K562 (cell line): ENCODE results near the gene MPC2. TPM values are rescaled to one million over a fixed set of nuclear protein-coding genes. Genes with fewer than 3 reads are reported as not detected.

ENCODE experiments used
- EWSR1 ChIP-seq: fragments of 450-650 bp; IDR thresholded peaks from 2 replicates; pipeline ENCODE4 v1.6.1; 2018; ENCODE audit warnings: borderline replicate concordance, mild to moderate bottlenecking, low read depth, moderate library complexity; ENCODE audit not compliant: partially characterized antibody
- HOMEZ ChIP-seq: fragments of 250-450 bp; sonication (Bioruptor Pico); IDR thresholded peaks from 2 replicates; pipeline ENCODE4 v1.4.0; 2020; ENCODE audit warnings: mild to moderate bottlenecking, moderate library complexity
- KDM4B ChIP-seq, 2 experiments: fragments of 450-650 bp in 1 of 2; sonication (generic) in 1 of 2; IDR thresholded peaks; 2 replicates each; pipeline ENCODE4 v1.6.1; 2016 to 2017; ENCODE audit warnings: borderline replicate concordance in 2 of 2, antibody characterized with exemption in 1 of 2, low read depth in 1 of 2, mild to moderate bottlenecking in 1 of 2
- MBD2 ChIP-seq: sonication (generic); IDR thresholded peaks from 2 replicates; pipeline ENCODE4 v1.6.1; 2016; ENCODE audit warnings: low read depth, borderline replicate concordance
- MLLT1 ChIP-seq, 2 experiments: fragments of 450-650 bp; IDR thresholded peaks; 2 replicates each; pipeline ENCODE4 v1.6.1; 2016
- SAP30 ChIP-seq: fragments of 200-600 bp; sonication (generic); IDR thresholded peaks from 2 replicates; pipeline ENCODE4 v1.6.1; 2012; ENCODE audit warnings: borderline replicate concordance, low read depth, mild to moderate bottlenecking, moderate library complexity, low read length, control low read depth, inconsistent platforms; ENCODE audit not compliant: insufficient read depth, poor library complexity, severe bottlenecking
- SRF ChIP-seq, 2 experiments: fragments of 250-450, 450-650 bp in 1 of 2; sonication (Bioruptor Pico) in 1 of 2; sonication (generic) in 1 of 2; formaldehyde crosslinking; IDR thresholded peaks; 2 replicates each; pipeline versions ENCODE4 v1.5.0 to v1.5.1; 2020 to 2022; ENCODE audit warnings: mild to moderate bottlenecking in 1 of 2, missing genetic modification reagents in 1 of 2
- STAT6 ChIP-seq: sonication (generic); formaldehyde crosslinking; IDR thresholded peaks from 2 replicates; pipeline ENCODE4 v1.8.1; 2023; ENCODE audit warnings: mild to moderate bottlenecking, missing genetic modification reagents
- ZNF407 ChIP-seq: fragments of 450-650 bp; IDR thresholded peaks from 2 replicates; pipeline ENCODE4 v1.6.1; 2016; ENCODE audit warnings: low read depth
- ZNF76 ChIP-seq: fragments of 250-450 bp; sonication (Bioruptor Pico); IDR thresholded peaks from 2 replicates; pipeline ENCODE4 v1.4.0; 2020; ENCODE audit warnings: mild to moderate bottlenecking, moderate library complexity, borderline replicate concordance
- polyA plus RNA-seq, 8 experiments: library from polyadenylated mRNA; depleted of rRNA in 4 of 8; stranded (reverse) in 5 of 8; unstranded in 3 of 8; fragments of >200 nt; fragmentation: Nextera tagmentation in 2 of 8; fragmentation: Illumina TruSeq in 1 of 8; extraction: Ambion mirVana in 2 of 8; extraction: Trizol in 1 of 8; gene quantifications; 2 replicates each; pipeline versions ENCODE4 v1.2.1 to v1.2.3, GENCODE V29; 2011 to 2014; ENCODE audit warnings: inconsistent platforms in 1 of 8, missing spikeins in 1 of 8
- total RNA-seq, 7 experiments: library from RNA; depleted of rRNA in 6 of 7; stranded (reverse); fragments of >200 nt in 6 of 7; fragmentation: Illumina TruSeq in 2 of 7; extraction: Trizol in 2 of 7; gene quantifications; 2 replicates each; pipeline versions ENCODE4 v1.2.1 to v1.2.3, GENCODE V29; 2011 to 2021; ENCODE audit warnings: low replicate concordance in 1 of 7

MPC2 gene
- total and polyA plus RNA-seq, 9 of the 15 experiments (the other 6 are each of a cell fraction or from before 2014, with no cell fraction given), result 70.7 to 179 (median 144) TPM

GRCh38 chr1:167936930-167937708, at the start of gene MPC2 (continued):
- TF ChIP-seq KDM4B (IDR thresholded peaks at IDR 0.05; ENCODE audit: borderline replicate concordance in 2 of 2, low read depth in 1 of 2), result no peak
- no peak for TF ChIP-seq ZNF76 (CRISPR knock-in tag)
- TF ChIP-seq HOMEZ (CRISPR knock-in tag), result no peak
- TF ChIP-seq SAP30, result peak; percentile 51
- no peak; the same call in 1 of the 2 replicates for TF ChIP-seq MBD2
- TF ChIP-seq SRF (CRISPR knock-in tag; IDR thresholded peaks at IDR 0.05), result no peak; a peak in 1 of 4 replicates
- no peak for TF ChIP-seq EWSR1
- TF ChIP-seq MLLT1 (IDR thresholded peaks at IDR 0.05), result peak in 1 of 2 experiments; percentile 83; a peak in 2 of 4 replicates
- 0 out of 2 replicates have a peak, but pooled peaks have one; percentile 50 for TF ChIP-seq ZNF407
- no peak for TF ChIP-seq STAT6 (CRISPR knock-in tag)
